WTC11 (cell line): ENCODE measurements around the gene ORAI2. TPM values are rescaled to one million over a fixed set of nuclear protein-coding genes. Genes with fewer than 3 reads are reported as not detected.

Source experiments
- ATAC-seq: fragments of 200-7000 bp; cut with Tn5 transposase; 2 replicates; pipeline ENCODE4 v1.10.0; 2021; ENCODE audit warnings: mild to moderate bottlenecking, moderate library complexity
- CTCF ChIA-PET: fragments of 300-600 bp; sonication (Branson Sonifier 250); formaldehyde crosslinking; loops from one replicate; lab custom pipeline; 2021; ENCODE audit warnings: antibody characterized with exemption; lab: Charles Lee
- POLR2A ChIA-PET: fragments of 350-600 bp; sonication (Branson Sonifier 250); formaldehyde crosslinking; loops from one replicate; lab custom pipeline; 2021; ENCODE audit warnings: antibody characterized with exemption; lab: Charles Lee
- DNase-seq: peaks from one replicate; pipeline ENCODE4 v3.0.0; 2021; ENCODE audit warnings: low spot score
- H3K27ac Mint-ChIP-seq: 2 replicates; pipeline ENCODE4 v1.8.0; 2021; ENCODE audit warnings: mixed read lengths
- H3K27me3 Mint-ChIP-seq: 2 replicates; pipeline ENCODE4 v1.8.0; 2021; ENCODE audit warnings: low read depth, mild to moderate bottlenecking, moderate library complexity, mixed read lengths
- H3K36me3 Mint-ChIP-seq: 2 replicates; pipeline ENCODE4 v1.8.0; 2021; ENCODE audit warnings: mixed read lengths
- H3K4me1 Mint-ChIP-seq: 2 replicates; pipeline ENCODE4 v1.8.0; 2022; ENCODE audit warnings: mixed read lengths
- H3K4me3 Mint-ChIP-seq: 2 replicates; pipeline ENCODE4 v1.8.0; 2021; ENCODE audit warnings: mild to moderate bottlenecking, moderate library complexity, mixed read lengths
- H3K9me3 Mint-ChIP-seq: 2 replicates; pipeline ENCODE4 v1.8.0; 2021; ENCODE audit warnings: mixed read lengths
- ATF1 ChIP-seq: sonication (generic); formaldehyde crosslinking; IDR thresholded peaks from 2 replicates; pipeline ENCODE4 v1.8.1; 2023; ENCODE audit warnings: mild to moderate bottlenecking, moderate library complexity, missing genetic modification reagents
- CREB1 ChIP-seq: sonication (generic); formaldehyde crosslinking; IDR thresholded peaks from 2 replicates; pipeline ENCODE4 v1.8.0; 2023; ENCODE audit warnings: mild to moderate bottlenecking, missing genetic modification reagents
- E2F5 ChIP-seq: sonication (generic); formaldehyde crosslinking; IDR thresholded peaks from 2 replicates; pipeline ENCODE4 v1.8.1; 2022; ENCODE audit warnings: mild to moderate bottlenecking, moderate library complexity, missing genetic modification reagents
- FOXP1 ChIP-seq: sonication (generic); formaldehyde crosslinking; IDR thresholded peaks from 2 replicates; pipeline ENCODE4 v1.8.0; 2022; ENCODE audit warnings: missing genetic modification reagents, mild to moderate bottlenecking, moderate library complexity, borderline replicate concordance
- GRHL2 ChIP-seq: fragments of 250-450 bp; sonication (Bioruptor Pico); IDR thresholded peaks from 2 replicates; pipeline ENCODE4 v1.8.0; 2022; ENCODE audit warnings: mild to moderate bottlenecking, moderate library complexity; ENCODE audit not compliant: insufficient replicate concordance, severe bottlenecking
- JUN ChIP-seq: sonication (generic); formaldehyde crosslinking; IDR thresholded peaks from 2 replicates; pipeline ENCODE4 v1.8.0; 2023; ENCODE audit warnings: mild to moderate bottlenecking, missing genetic modification reagents
- MYBL2 ChIP-seq: sonication (generic); formaldehyde crosslinking; IDR thresholded peaks from 2 replicates; pipeline ENCODE4 v1.8.1; 2023; ENCODE audit warnings: mild to moderate bottlenecking, moderate library complexity, missing genetic modification reagents
- PRDM15 ChIP-seq: sonication (generic); formaldehyde crosslinking; IDR thresholded peaks from 2 replicates; pipeline ENCODE4 v1.8.0; 2022; ENCODE audit warnings: missing genetic modification reagents
- USF2 ChIP-seq: sonication (generic); formaldehyde crosslinking; IDR thresholded peaks from 2 replicates; pipeline ENCODE4 v1.8.1; 2023; ENCODE audit warnings: mild to moderate bottlenecking, missing genetic modification reagents, moderate library complexity
- ZMAT4 ChIP-seq: fragments of 250-450 bp; sonication (Bioruptor Pico); IDR thresholded peaks from 2 replicates; pipeline ENCODE4 v1.9.0; 2021; ENCODE audit warnings: mild to moderate bottlenecking
- ZNF121 ChIP-seq: sonication (generic); formaldehyde crosslinking; IDR thresholded peaks from 2 replicates; pipeline ENCODE4 v1.8.0; 2023; ENCODE audit warnings: missing genetic modification reagents
- ZSCAN18 ChIP-seq: fragments of 250-450 bp; sonication (Bioruptor Pico); IDR thresholded peaks from 2 replicates; pipeline ENCODE4 v2.1.2; 2022; ENCODE audit warnings: mild to moderate bottlenecking, moderate library complexity
- total RNA-seq: library from RNA; stranded (reverse); gene quantifications from 3 replicates; pipeline ENCODE4 v1.2.3, GENCODE V29; 2021

Gene ORAI2
- total RNA-seq, 1 experiment from 2014 or later: 22.2 TPM

- H3K27me3 Mint-ChIP-seq: no peaks in the 10 kb centered on the region
- CTCF ChIA-PET: interaction anchor here (1.5 kb wide), 1 partner anchor 12 kb away, joined by 7 read pairs; no protein-coding TSS in a partner anchor
- no peaks in the 10 kb centered on the region for H3K9me3 Mint-ChIP-seq
- peaks cover 12% of the 10 kb centered on the region for H3K4me1 Mint-ChIP-seq
- peaks cover 34% of the 10 kb centered on the region for H3K36me3 Mint-ChIP-seq
- DNase-seq (no peak), ATAC-seq (no peak)
- peak overlapping the region; percentile 82 for H3K27ac Mint-ChIP-seq
- TF ChIP-seq PRDM15 (CRISPR knock-in tag): no peak
- TF ChIP-seq FOXP1: no peak
- TF ChIP-seq MYBL2 (CRISPR knock-in tag): no peak
- TF ChIP-seq ZMAT4: no peak
- no peak for TF ChIP-seq USF2 (CRISPR knock-in tag)
- TF ChIP-seq JUN (CRISPR knock-in tag): no peak
- TF ChIP-seq GRHL2: no peak
- TF ChIP-seq ZSCAN18 (CRISPR knock-in tag): no peak
- no peak for TF ChIP-seq E2F5 (CRISPR knock-in tag)
- TF ChIP-seq ATF1 (CRISPR knock-in tag): no peak
- TF ChIP-seq CREB1 (CRISPR knock-in tag): no peak
- POLR2A ChIA-PET: no interaction called here
- no peak overlapping the region for H3K4me3 Mint-ChIP-seq
Observed at GRCh38 chr7:102424787-102425218, 8.6 kb upstream of the ORAI2 start.

- POLR2A ChIA-PET: no interaction called here
- Mint-ChIP-seq H3K4me1 (peaks cover 15% of the 10 kb centered on the region), H3K4me3 (no peak overlapping the region), H3K36me3 (peaks cover 31% of the 10 kb centered on the region), H3K27me3 (no peaks in the 10 kb centered on the region)
- DNase-seq: peak; percentile 38
- TF ChIP-seq ZSCAN18 (CRISPR knock-in tag) (no peak), ZNF121 (CRISPR knock-in tag) (peak; percentile 90)
- TF ChIP-seq, all 79 proteins: peak for 1
- Mint-ChIP-seq H3K27ac (no peak overlapping the region), H3K9me3 (no peaks in the 10 kb centered on the region)
- peak; percentile 67 for ATAC-seq
- CTCF ChIA-PET: interaction anchor here (1.5 kb wide), 1 partner anchor 13 kb away, joined by 7 read pairs; no protein-coding TSS in a partner anchor
Observed at GRCh38 chr7:102425639-102426267, 7.6 kb upstream of the ORAI2 start.
